Activated naive CD4-positive, alpha-beta T cell treated with anti-CD3 and anti-CD28 coated beads, Interleukin-2, amount 10 ng/mL, durations not matched to agents 7 days and 5 days (primary cell): Measurements from ENCODE around the gene TRAPPC11.
"Not testable (repeated sequence)": the region's sequence is repeated elsewhere in the genome, so short reads cannot be mapped to it uniquely, and the experiment has no call there.

Source experiments
- CTCF ChIA-PET: fragments of 350-600 bp; sonication (Branson Sonifier 250); formaldehyde crosslinking; loops from one replicate; lab custom pipeline; 2021; ENCODE audit warnings: antibody characterized with exemption; lab: Charles Lee
- DNase-seq: peaks from one replicate; pipeline ENCODE4 v3.0.0-alpha.2; 2020
- H3K27ac Mint-ChIP-seq: one replicate; pipeline ENCODE4 v1.8.0; 2021; ENCODE audit warnings: mild to moderate bottlenecking, moderate library complexity, mixed read lengths
- H3K27me3 Mint-ChIP-seq: one replicate; pipeline ENCODE4 v1.8.0; 2021; ENCODE audit warnings: mild to moderate bottlenecking, mixed read lengths
- H3K36me3 Mint-ChIP-seq: one replicate; pipeline ENCODE4 v1.8.0; 2021; ENCODE audit warnings: mixed read lengths
- H3K4me1 Mint-ChIP-seq: one replicate; pipeline ENCODE4 v1.8.0; 2021; ENCODE audit warnings: mixed read lengths
- H3K4me3 Mint-ChIP-seq: one replicate; pipeline ENCODE4 v1.8.0; 2021; ENCODE audit warnings: mild to moderate bottlenecking, moderate library complexity, mixed read lengths
- H3K9me3 Mint-ChIP-seq: one replicate; pipeline ENCODE4 v1.8.0; 2021; ENCODE audit warnings: mixed read lengths

The TRAPPC11 gene

GRCh38 chr4:183659029-183659871, at the start of gene TRAPPC11, which contains the start of gene RWDD4:
Gene TRAPPC11, plus strand, starts transcription at chr4:183659293. Its CDS starts 4,575 bp downstream, at chr4:183663868.
Gene RWDD4, minus strand, starts transcription at chr4:183659185. Its CDS starts 233 bp downstream, at chr4:183658952.
- Mint-ChIP-seq H3K4me1 (peaks cover 38% of the 10 kb centered on the region), H3K36me3 (peaks cover 17% of the 10 kb centered on the region), H3K27me3 (no peaks in the 10 kb centered on the region), H3K9me3 (no peaks in the 10 kb centered on the region), H3K27ac (peak within 1 kb of the TSS; percentile 93), H3K4me3 (peak within 1 kb of the TSS; percentile 98)
- CTCF ChIA-PET: interaction anchor here (1.2 kb wide), 1 partner anchor 10 kb away, joined by 4 read pairs; no protein-coding TSS in a partner anchor
- DNase-seq: peak; percentile 98

- peaks cover 11% of the 10 kb centered on the region for H3K27me3 Mint-ChIP-seq
- DNase-seq: no peak
- CTCF ChIA-PET: interaction anchor here (0.6 kb wide), 1 partner anchor 33 kb away, joined by 3 read pairs; no protein-coding TSS in a partner anchor
Measured at GRCh38 chr4:183610033-183610432, 49.1 kb upstream of the TRAPPC11 start.

GRCh38 chr4:183610613-183611012, 48.5 kb upstream of the TRAPPC11 start:
- Mint-ChIP-seq H3K36me3 (no peaks in the 10 kb centered on the region), H3K4me1 (no peaks in the 10 kb centered on the region), H3K4me3 (no peak overlapping the region), H3K27me3 (peaks cover 17% of the 10 kb centered on the region), H3K9me3 (no peaks in the 10 kb centered on the region), H3K27ac (no peak overlapping the region)
- CTCF ChIA-PET: no interaction called here
- no peak for DNase-seq

More at GRCh38 chr4:183610033-183610432, 49.1 kb upstream of the TRAPPC11 start:
- H3K9me3 Mint-ChIP-seq: no peaks in the 10 kb centered on the region
- no peak overlapping the region for H3K27ac Mint-ChIP-seq
- H3K36me3 Mint-ChIP-seq: no peaks in the 10 kb centered on the region
- no peaks in the 10 kb centered on the region for H3K4me1 Mint-ChIP-seq
- H3K4me3 Mint-ChIP-seq: no peak overlapping the region

GRCh38 chr4:183611210-183611830, 47.8 kb upstream of the TRAPPC11 start:
- H3K9me3 Mint-ChIP-seq: no peaks in the 10 kb centered on the region
- no peaks in the 10 kb centered on the region for H3K36me3 Mint-ChIP-seq
- DNase-seq: no peak
- no peaks in the 10 kb centered on the region for H3K4me1 Mint-ChIP-seq
- peaks cover 17% of the 10 kb centered on the region for H3K27me3 Mint-ChIP-seq
- CTCF ChIA-PET: no interaction called here
- H3K4me3 Mint-ChIP-seq: no peak overlapping the region
- H3K27ac Mint-ChIP-seq: no peak overlapping the region

GRCh38 chr4:183612329-183613250, 46.5 kb upstream of the TRAPPC11 start:
- Mint-ChIP-seq H3K27me3 (peaks cover 24% of the 10 kb centered on the region), H3K27ac (no peak overlapping the region), H3K36me3 (no peaks in the 10 kb centered on the region), H3K9me3 (no peaks in the 10 kb centered on the region), H3K4me1 (no peaks in the 10 kb centered on the region), H3K4me3 (no peak overlapping the region)
- CTCF ChIA-PET: no interaction called here
- no peak for DNase-seq

- Mint-ChIP-seq H3K27ac (no peak overlapping the region), H3K9me3 (no peaks in the 10 kb centered on the region), H3K4me3 (no peak overlapping the region), H3K36me3 (no peaks in the 10 kb centered on the region), H3K4me1 (no peaks in the 10 kb centered on the region), H3K27me3 (peaks cover 24% of the 10 kb centered on the region)
- DNase-seq: no peak
- CTCF ChIA-PET: no interaction called here
Measured at GRCh38 chr4:183617075-183617474, 42.0 kb upstream of the TRAPPC11 start.

GRCh38 chr4:183618681-183619080, 40.4 kb upstream of the TRAPPC11 start:
- CTCF ChIA-PET: interaction anchor here (0.7 kb wide), 1 partner anchor 51 kb away, joined by 3 read pairs; no protein-coding TSS in a partner anchor
- DNase-seq: no peak
- H3K4me1 Mint-ChIP-seq: no peaks in the 10 kb centered on the region
- H3K9me3 Mint-ChIP-seq: no peaks in the 10 kb centered on the region
- no peak overlapping the region for H3K27ac Mint-ChIP-seq
- peaks cover 23% of the 10 kb centered on the region for H3K27me3 Mint-ChIP-seq
- no peak overlapping the region for H3K4me3 Mint-ChIP-seq
- no peaks in the 10 kb centered on the region for H3K36me3 Mint-ChIP-seq

GRCh38 chr4:183620421-183620820, 38.7 kb upstream of the TRAPPC11 start:
- DNase-seq: no peak
- Mint-ChIP-seq H3K36me3 (no peaks in the 10 kb centered on the region), H3K9me3 (no peaks in the 10 kb centered on the region), H3K27me3 (peaks cover 14% of the 10 kb centered on the region), H3K4me1 (no peaks in the 10 kb centered on the region), H3K27ac (no peak overlapping the region), H3K4me3 (no peak overlapping the region)
- CTCF ChIA-PET: no interaction called here

GRCh38 chr4:183621875-183622274, 37.2 kb upstream of the TRAPPC11 start:
- Mint-ChIP-seq H3K4me3 (no peak overlapping the region), H3K9me3 (no peaks in the 10 kb centered on the region), H3K27me3 (peaks cover 10% of the 10 kb centered on the region), H3K4me1 (no peaks in the 10 kb centered on the region), H3K27ac (no peak overlapping the region), H3K36me3 (no peaks in the 10 kb centered on the region)
- no peak for DNase-seq
- CTCF ChIA-PET: no interaction called here

- CTCF ChIA-PET: no interaction called here
- H3K36me3 Mint-ChIP-seq: no peaks in the 10 kb centered on the region
- peaks cover 5% of the 10 kb centered on the region for H3K27me3 Mint-ChIP-seq
- H3K4me3 Mint-ChIP-seq: no peak overlapping the region
- no peaks in the 10 kb centered on the region for H3K9me3 Mint-ChIP-seq
- DNase-seq: no peak
- no peak overlapping the region for H3K27ac Mint-ChIP-seq
- H3K4me1 Mint-ChIP-seq: no peaks in the 10 kb centered on the region
Measured at GRCh38 chr4:183624548-183624947, 34.5 kb upstream of the TRAPPC11 start.

- no peak overlapping the region for H3K27ac Mint-ChIP-seq
- no peaks in the 10 kb centered on the region for H3K4me1 Mint-ChIP-seq
- H3K9me3 Mint-ChIP-seq: no peaks in the 10 kb centered on the region
- DNase-seq: no peak
- no peak overlapping the region for H3K4me3 Mint-ChIP-seq
- no peaks in the 10 kb centered on the region for H3K36me3 Mint-ChIP-seq
- peaks cover 5% of the 10 kb centered on the region for H3K27me3 Mint-ChIP-seq
- CTCF ChIA-PET: no interaction called here
Measured at GRCh38 chr4:183626168-183626567, 32.9 kb upstream of the TRAPPC11 start.

- H3K27ac Mint-ChIP-seq, H3K9me3 Mint-ChIP-seq, H3K4me1 Mint-ChIP-seq, DNase-seq, H3K36me3 Mint-ChIP-seq, CTCF ChIA-PET, H3K4me3 Mint-ChIP-seq, H3K27me3 Mint-ChIP-seq: not testable (repeated sequence)
Measured at GRCh38 chr4:183627286-183627685, 31.8 kb upstream of the TRAPPC11 start.

GRCh38 chr4:183627979-183628588, 31.0 kb upstream of the TRAPPC11 start:
- no peak overlapping the region for H3K27ac Mint-ChIP-seq
- H3K4me3 Mint-ChIP-seq: no peak overlapping the region
- H3K9me3 Mint-ChIP-seq: no peaks in the 10 kb centered on the region
- no peaks in the 10 kb centered on the region for H3K4me1 Mint-ChIP-seq
- H3K27me3 Mint-ChIP-seq: peaks cover 4% of the 10 kb centered on the region
- no peak for DNase-seq
- H3K36me3 Mint-ChIP-seq: no peaks in the 10 kb centered on the region
- CTCF ChIA-PET: no interaction called here
